GM23338 (cell line): Measurements from ENCODE around the gene SNRNP48. TPM values are rescaled to one million over a fixed set of nuclear protein-coding genes. Genes with fewer than 3 reads are reported as not detected.

Experiments used
- ATAC-seq: fragments of 200-7000 bp; cut with Tn5 transposase; 3 replicates; pipeline ENCODE4 v1.9.1; 2020
- DNase-seq: peaks from one replicate; pipeline ENCODE4 v3.0.0-alpha.2; 2015; ENCODE audit warnings: low spot score
- H2AFZ ChIP-seq: fragments of 200-600 bp; sonication (generic); 2 replicates; pipeline ENCODE4 v1.8.0; 2016; ENCODE audit warnings: antibody characterized with exemption, mild to moderate bottlenecking, moderate library complexity
- H3F3A ChIP-seq: fragments of 200-600 bp; sonication (generic); replicated peaks from 2 replicates; pipeline ENCODE4 v1.8.0; 2017; ENCODE audit warnings: antibody characterized with exemption, mixed run types, low read depth
- H3K27ac ChIP-seq: fragments of 200-600 bp; sonication (generic); 2 replicates; pipeline ENCODE4 v1.6.1; 2016; ENCODE audit warnings: low read depth
- H3K27me3 ChIP-seq: fragments of 200-600 bp; sonication (generic); 2 replicates; pipeline ENCODE4 v1.8.0; 2016; ENCODE audit warnings: mild to moderate bottlenecking, mixed run types, moderate library complexity; ENCODE audit not compliant: insufficient read depth
- H3K36me3 ChIP-seq: fragments of 200-600 bp; sonication (generic); 2 replicates; pipeline ENCODE4 v1.8.0; 2016; ENCODE audit warnings: mild to moderate bottlenecking; ENCODE audit not compliant: insufficient read depth
- H3K4me1 ChIP-seq: fragments of 200-600 bp; sonication (generic); 2 replicates; pipeline ENCODE4 v1.8.0; 2016; ENCODE audit warnings: mild to moderate bottlenecking, moderate library complexity; ENCODE audit not compliant: insufficient read depth
- H3K4me2 ChIP-seq: fragments of 200-600 bp; sonication (generic); 2 replicates; pipeline ENCODE4 v1.7.1; 2017; ENCODE audit warnings: mixed run types
- H3K4me3 ChIP-seq: fragments of 200-600 bp; sonication (generic); 2 replicates; pipeline ENCODE4 v1.6.1; 2016; ENCODE audit warnings: mixed run types
- H3K79me2 ChIP-seq: fragments of 200-600 bp; sonication (generic); replicated peaks from 2 replicates; pipeline ENCODE4 v1.8.0; 2017; ENCODE audit warnings: mild to moderate bottlenecking; ENCODE audit not compliant: insufficient read depth
- H3K9me2 ChIP-seq: fragments of 200-600 bp; sonication (generic); 2 replicates; pipeline ENCODE4 v1.8.0; 2017; ENCODE audit not compliant: insufficient read depth
- H4K20me1 ChIP-seq: fragments of 200-600 bp; sonication (generic); replicated peaks from 2 replicates; pipeline ENCODE4 v1.8.0; 2017; ENCODE audit warnings: mild to moderate bottlenecking; ENCODE audit not compliant: insufficient read depth
- H3K27ac Mint-ChIP-seq: 2 replicates; pipeline ENCODE4 v1.8.0; 2020; ENCODE audit warnings: inconsistent platforms, mild to moderate bottlenecking, moderate library complexity, mixed read lengths
- H3K27me3 Mint-ChIP-seq: 3 replicates; pipeline ENCODE4 v1.8.0; 2022; ENCODE audit warnings: low read depth, mild to moderate bottlenecking, moderate library complexity, mixed read lengths, inconsistent platforms; ENCODE audit not compliant: insufficient read depth, poor library complexity
- H3K36me3 Mint-ChIP-seq: 3 replicates; pipeline ENCODE4 v1.8.0; 2021; ENCODE audit warnings: low read depth, mild to moderate bottlenecking, inconsistent platforms, moderate library complexity, mixed read lengths
- H3K4me1 Mint-ChIP-seq: 3 replicates; pipeline ENCODE4 v1.8.0; 2020; ENCODE audit warnings: mild to moderate bottlenecking, inconsistent platforms, mixed read lengths
- H3K4me3 Mint-ChIP-seq: 3 replicates; pipeline ENCODE4 v1.8.0; 2021; ENCODE audit warnings: moderate library complexity, mild to moderate bottlenecking, inconsistent platforms, mixed read lengths
- H3K9me3 Mint-ChIP-seq: 3 replicates; pipeline ENCODE4 v1.8.0; 2020; ENCODE audit warnings: moderate library complexity, mild to moderate bottlenecking, inconsistent platforms, mixed read lengths
- CREB1 ChIP-seq: fragments of 250-450 bp; sonication (Bioruptor Pico); IDR thresholded peaks from 2 replicates; pipeline ENCODE4 v1.5.0; 2020; ENCODE audit warnings: low read depth, mild to moderate bottlenecking, moderate library complexity
- EZH2 ChIP-seq: fragments of 200-600 bp; sonication (generic); IDR thresholded peaks from one replicate; pipeline ENCODE4 v1.8.0; 2017; ENCODE audit warnings: antibody characterized with exemption, mild to moderate bottlenecking, low read depth; ENCODE audit not compliant: unreplicated experiment
- EZH2phosphoT487 ChIP-seq: fragments of 200-600 bp; sonication (generic); IDR thresholded peaks from one replicate; pipeline ENCODE4 v1.8.1; 2018; ENCODE audit warnings: antibody characterized with exemption; ENCODE audit not compliant: unreplicated experiment
- JUNB ChIP-seq: IDR thresholded peaks from one replicate; pipeline ENCODE4 v1.6.1; 2016; ENCODE audit warnings: antibody characterized with exemption; ENCODE audit not compliant: unreplicated experiment
- POLR2AphosphoS5 ChIP-seq: IDR thresholded peaks from 2 replicates; pipeline ENCODE4 v1.6.1; 2016; ENCODE audit warnings: antibody characterized with exemption, low read depth
- STAT1 ChIP-seq: IDR thresholded peaks from one replicate; pipeline ENCODE4 v1.6.1; 2016; ENCODE audit warnings: antibody characterized with exemption; ENCODE audit not compliant: unreplicated experiment
- ZNF114 ChIP-seq: fragments of 250-450 bp; sonication (Bioruptor Pico); IDR thresholded peaks from 2 replicates; pipeline ENCODE4 v1.5.0; 2020; ENCODE audit warnings: mild to moderate bottlenecking, moderate library complexity
- ZNF462 ChIP-seq: fragments of 250-450 bp; sonication (Bioruptor Pico); IDR thresholded peaks from 2 replicates; pipeline ENCODE4 v1.5.0; 2020; ENCODE audit warnings: mild to moderate bottlenecking, moderate library complexity
- polyA plus RNA-seq: library from polyadenylated mRNA; unstranded; fragments of >200 nt; fragmentation: Nextera tagmentation; extraction: Ambion mirVana; gene quantifications from 2 replicates; pipeline ENCODE4 v1.2.1, GENCODE V29; 2016
- total RNA-seq: library from RNA; depleted of rRNA; stranded (reverse); fragments of >200 nt; shearing (Covaris generic); gene quantifications from 2 replicates; pipeline ENCODE4 v1.2.3, GENCODE V29; 2014

Gene SNRNP48
- total and polyA plus RNA-seq, 2 experiments from 2014 or later: 17.2 to 23.9 TPM

GRCh38 chr6:7545316-7546019, 44.5 kb upstream of the SNRNP48 start:
- no peaks in the 10 kb centered on the region for H3K36me3 ChIP-seq
- Mint-ChIP-seq H3K9me3 (no peaks in the 10 kb centered on the region), H3K27ac (no peak overlapping the region), H3K36me3 (peaks cover 3% of the 10 kb centered on the region), H3K27me3 (peaks cover 7% of the 10 kb centered on the region), H3K4me3 (no peak overlapping the region; the same call in 2 of the 3 replicates), H3K4me1 (peaks cover 46% of the 10 kb centered on the region)
- H3F3A ChIP-seq: no peaks in the 10 kb centered on the region
- H3K4me2 ChIP-seq: no peak overlapping the region; the same call in 1 of the 2 replicates
- H3K9me2 ChIP-seq: no peaks in the 10 kb centered on the region
- peaks cover 41% of the 10 kb centered on the region for H3K4me1 ChIP-seq
- ATAC-seq: no peak
- H2AFZ ChIP-seq: no peak overlapping the region
- H3K4me3 ChIP-seq: no peak overlapping the region
- no peak overlapping the region for H3K27ac ChIP-seq
- H3K79me2 ChIP-seq: peaks cover 24% of the 10 kb centered on the region
- no peak for TF ChIP-seq EZH2phosphoT487
- no peak for TF ChIP-seq JUNB
- TF ChIP-seq EZH2: no peak
- no peak for TF ChIP-seq ZNF462 (CRISPR knock-in tag)
- TF ChIP-seq CREB1 (CRISPR knock-in tag): no peak
- no peak for TF ChIP-seq STAT1
- no peak for TF ChIP-seq POLR2AphosphoS5
- TF ChIP-seq ZNF114 (CRISPR knock-in tag): no peak
- peak; percentile 34 for DNase-seq
- no peaks in the 10 kb centered on the region for H4K20me1 ChIP-seq
- H3K27me3 ChIP-seq: peaks cover 28% of the 10 kb centered on the region
